Activated CD4-positive, alpha-beta T cell treated with anti-CD3 and anti-CD28 coated beads for 36 hours (primary cell): Measurements from ENCODE around the gene GLB1L3. TPM values are rescaled to one million over a fixed set of nuclear protein-coding genes. Genes with fewer than 3 reads are reported as not detected.

ENCODE experiments used
- ATAC-seq: fragments of 200-7000 bp; cut with Tn5 transposase; one replicate; pipeline ENCODE4 v1.10.0; 2021; ENCODE audit warnings: mild to moderate bottlenecking, moderate library complexity
- CTCF ChIA-PET: fragments of 350-600 bp; sonication (Branson Sonifier 250); formaldehyde crosslinking; loops from one replicate; lab custom pipeline; 2021; ENCODE audit warnings: antibody characterized with exemption; lab: Charles Lee
- POLR2A ChIA-PET: fragments of 350-600 bp; sonication (Branson Sonifier 250); formaldehyde crosslinking; loops from one replicate; lab custom pipeline; 2021; ENCODE audit warnings: antibody characterized with exemption, inconsistent platforms; lab: Charles Lee
- DNase-seq: peaks from one replicate; pipeline ENCODE4 v3.0.0-alpha.2; 2020
- H3K27ac Mint-ChIP-seq: one replicate; pipeline ENCODE4 v1.8.0; 2021; ENCODE audit warnings: mixed read lengths
- H3K27me3 Mint-ChIP-seq: one replicate; pipeline ENCODE4 v1.8.0; 2021; ENCODE audit warnings: mixed read lengths
- H3K36me3 Mint-ChIP-seq: one replicate; pipeline ENCODE4 v1.8.0; 2021; ENCODE audit warnings: low read depth, mixed read lengths
- H3K4me1 Mint-ChIP-seq: one replicate; pipeline ENCODE4 v1.8.0; 2021; ENCODE audit warnings: mixed read lengths
- H3K4me3 Mint-ChIP-seq: one replicate; pipeline ENCODE4 v1.8.0; 2021; ENCODE audit warnings: mild to moderate bottlenecking, moderate library complexity, mixed read lengths
- H3K9me3 Mint-ChIP-seq: one replicate; pipeline ENCODE4 v1.8.0; 2021; ENCODE audit warnings: low read depth, mixed read lengths
- intact Hi-C, 2 experiments: fragments of 100-400 bp; cut with DNase I in 1 of 2; cut with micrococcal nuclease in 1 of 2; formaldehyde crosslinking; loops; one replicate each; pipeline versions ENCODE4 v1.14.2 to v1.15.1; 2022 to 2024; cut with DNase I, micrococcal nuclease
- total RNA-seq, 2 experiments: library from RNA; stranded (reverse); gene quantifications; one replicate each; pipeline ENCODE4 v1.2.3, GENCODE V29; 2021

The GLB1L3 gene
- 10 to 100 TPM; 11.7 to 12.2 TPM for total RNA-seq

DNA sequence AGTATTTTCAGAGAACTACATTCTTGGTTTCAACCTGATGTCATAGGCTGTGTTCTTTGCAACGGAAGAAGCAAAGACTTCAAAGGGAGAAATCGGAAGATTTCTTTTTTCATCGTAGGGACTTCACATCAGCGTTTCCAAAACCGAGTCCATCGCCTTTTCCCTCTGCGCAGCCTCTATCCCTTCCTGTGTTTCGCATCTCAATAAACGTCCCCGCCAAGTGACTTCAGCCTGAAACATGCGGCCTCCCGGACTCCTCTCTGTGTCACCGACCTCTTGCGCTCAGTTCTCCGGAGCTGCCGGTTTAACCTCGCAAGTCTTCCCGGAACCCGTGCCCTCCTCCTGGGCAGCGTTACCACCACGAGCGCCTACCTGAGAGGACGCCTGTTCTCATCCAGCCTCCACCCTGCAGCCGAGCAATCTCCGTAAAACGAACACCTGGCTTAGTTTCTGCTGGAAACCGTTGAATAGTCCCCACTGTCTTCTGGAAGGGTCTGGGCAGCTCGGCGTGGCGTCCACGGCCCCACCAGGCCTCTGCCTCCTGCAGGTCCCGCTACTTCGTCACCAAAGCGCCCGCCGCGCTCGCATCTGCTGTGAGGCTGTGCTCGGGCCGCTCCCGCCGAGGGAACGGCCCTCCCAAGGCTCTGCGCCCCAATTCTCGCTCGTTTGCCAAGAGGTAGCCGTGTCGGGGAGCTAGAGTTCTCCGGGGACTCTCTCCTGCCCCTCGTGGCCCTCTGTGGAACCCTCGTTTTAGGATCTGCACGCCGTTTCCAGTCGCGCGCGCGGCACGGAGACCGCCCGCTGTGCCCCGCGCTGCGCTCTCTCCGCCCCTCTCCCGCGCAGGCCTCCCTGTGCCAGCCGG lies at the start of gene GLB1L3:
Gene GLB1L3, plus strand, starts transcription at position 846 of the 862 bp plus-strand sequence. CDS start 362 bp downstream, outside the sequence.
- ChIA-PET POLR2A (interaction anchor here (0.6 to 1.2 kb wide), 7 partner anchors 12 to 81 kb away, joined by 3 to 7 read pairs (median 3); partner anchors contain the start of genes ACAD8, THYN1 and VPS26B), CTCF (interaction anchor here (0.6 to 4.7 kb wide), 14 partner anchors 9 to 332 kb away, joined by 3 to 33 read pairs (median 5); partner anchors contain the start of genes ACAD8, NCAPD3 and THYN1)
- no peaks in the 10 kb centered on the region for H3K9me3 Mint-ChIP-seq
- H3K4me1 Mint-ChIP-seq = peaks cover 40% of the 10 kb centered on the region
- intact Hi-C loops = loop anchor here (1.0 to 5.0 kb wide), 5 partner anchors 22 to 328 kb away; partner anchors contain the start of genes ACAD8 (in 2 of the 2), GLB1L2 (in 2 of the 2), THYN1 (in 2 of the 2) and VPS26B (in 1 of the 2)
- peak within 1 kb of the TSS; percentile 96 for H3K4me3 Mint-ChIP-seq
- H3K27me3 Mint-ChIP-seq = peaks cover 3% of the 10 kb centered on the region
- ATAC-seq (peak; percentile 80), DNase-seq (peak; percentile 89)
- peaks cover 15% of the 10 kb centered on the region for H3K36me3 Mint-ChIP-seq
- H3K27ac Mint-ChIP-seq = peak within 1 kb of the TSS; percentile 96

- peaks cover 17% of the 10 kb centered on the region for H3K36me3 Mint-ChIP-seq
- DNase-seq (no peak), ATAC-seq (no peak)
- H3K4me1 Mint-ChIP-seq = peaks cover 71% of the 10 kb centered on the region
- ChIA-PET POLR2A (no interaction called here), CTCF (interaction anchor here (0.8 to 2.2 kb wide), 5 partner anchors 13 to 78 kb away, joined by 3 to 8 read pairs (median 4); no protein-coding TSS in a partner anchor)
- no peaks in the 10 kb centered on the region for H3K9me3 Mint-ChIP-seq
- H3K27ac Mint-ChIP-seq = no peak overlapping the region
- peak overlapping the region; percentile 95 for H3K4me3 Mint-ChIP-seq
- H3K27me3 Mint-ChIP-seq = no peaks in the 10 kb centered on the region
- intact Hi-C loops = no loop called here
These were observed 49.3 kb upstream of the GLB1L3 start for GRCh38 chr11:134226806-134227325.

DNA sequence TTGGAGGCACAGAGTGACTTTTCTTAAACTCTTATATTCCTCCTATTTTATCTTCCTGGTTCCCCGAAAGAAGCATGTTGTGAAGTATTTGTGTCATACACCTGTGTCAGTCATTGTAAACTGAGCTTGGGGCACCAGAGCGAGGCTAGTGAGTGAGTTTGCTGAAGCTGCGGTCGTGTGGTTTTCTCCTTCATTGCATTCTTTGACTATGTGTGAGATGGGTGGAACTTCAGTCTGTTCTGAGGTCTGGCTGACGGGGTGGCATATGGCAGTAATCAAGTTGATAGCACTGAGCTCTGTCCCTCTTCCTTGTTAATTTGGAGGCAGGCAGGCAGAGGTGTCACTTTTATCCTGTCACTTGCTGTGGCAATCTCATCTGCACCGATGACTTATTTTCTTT lies 47.6 kb upstream of the GLB1L3 start:
- Mint-ChIP-seq H3K36me3 (peaks cover 6% of the 10 kb centered on the region), H3K27me3 (no peaks in the 10 kb centered on the region), H3K9me3 (no peaks in the 10 kb centered on the region), H3K4me3 (no peak overlapping the region), H3K4me1 (peaks cover 65% of the 10 kb centered on the region), H3K27ac (no peak overlapping the region)
- ChIA-PET CTCF (interaction anchor here (0.7 to 1.5 kb wide), 4 partner anchors 14 to 48 kb away, joined by 3 to 5 read pairs (median 4); partner anchors contain the start of gene GLB1L3), POLR2A (no interaction called here)
- ATAC-seq (peak; percentile 4), DNase-seq (peak; percentile 64)
- intact Hi-C loops = no loop called here

DNA sequence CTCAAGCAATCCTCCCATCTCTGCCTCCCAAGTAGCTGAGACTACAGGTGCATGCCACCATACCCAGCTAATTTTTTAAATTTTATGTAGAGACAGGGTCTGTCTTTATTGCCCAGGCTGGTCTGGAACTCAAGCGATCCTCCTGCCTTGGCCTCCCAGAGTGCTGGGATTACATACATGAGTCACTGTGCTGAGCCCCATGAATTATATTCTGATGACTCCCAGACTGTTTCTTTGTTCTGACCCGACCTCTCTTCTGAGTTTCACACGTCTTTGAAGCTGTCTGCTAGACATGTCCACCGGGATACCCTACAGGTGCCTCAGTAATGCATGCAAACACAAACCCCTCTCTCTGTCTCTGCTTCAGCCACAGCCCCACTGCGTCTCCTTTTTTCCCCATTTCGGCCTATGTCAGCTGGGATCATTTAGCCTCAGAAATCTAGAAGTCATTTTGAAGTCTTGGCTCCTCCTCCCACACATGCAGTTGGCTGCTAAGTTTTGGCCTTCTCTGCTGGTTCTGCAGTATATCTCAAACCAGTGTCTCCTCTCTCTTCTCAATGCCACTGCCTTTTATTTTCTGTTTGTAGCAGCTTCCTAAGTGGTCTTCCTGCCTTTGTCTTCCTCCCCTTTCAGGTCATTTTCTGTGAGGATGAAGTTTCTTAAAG lies 46.9 kb upstream of the GLB1L3 start:
- no peaks in the 10 kb centered on the region for H3K27me3 Mint-ChIP-seq
- DNase-seq (no peak), ATAC-seq (no peak)
- no peaks in the 10 kb centered on the region for H3K9me3 Mint-ChIP-seq
- peaks cover 65% of the 10 kb centered on the region for H3K4me1 Mint-ChIP-seq
- ChIA-PET CTCF (interaction anchor here (0.7 to 1.5 kb wide), 6 partner anchors 14 to 380 kb away, joined by 3 to 5 read pairs (median 3); partner anchors contain the start of gene GLB1L3), POLR2A (no interaction called here)
- no peak overlapping the region for H3K4me3 Mint-ChIP-seq
- intact Hi-C loops = no loop called here
- H3K36me3 Mint-ChIP-seq = peaks cover 5% of the 10 kb centered on the region
- no peak overlapping the region for H3K27ac Mint-ChIP-seq

DNA sequence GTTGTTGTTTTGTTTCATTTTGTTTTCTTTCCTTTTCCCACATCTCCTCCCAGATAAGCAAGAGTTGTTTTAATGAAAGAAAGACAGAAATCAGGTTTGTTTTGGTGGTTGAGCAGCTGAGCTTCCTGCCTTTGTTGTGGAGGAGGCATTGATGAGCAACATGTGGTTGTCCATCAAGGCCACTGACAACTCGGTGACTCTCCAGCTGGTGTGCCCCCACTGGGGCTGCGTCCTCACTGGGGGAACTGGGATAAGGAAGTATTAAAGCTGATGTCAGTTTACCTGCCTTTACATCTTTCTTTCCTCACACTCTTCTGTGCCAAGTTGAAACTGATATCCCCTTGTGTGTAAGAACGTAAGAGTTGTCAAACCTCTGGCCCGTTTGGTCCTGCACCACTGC lies 45.8 kb upstream of the GLB1L3 start:
- Mint-ChIP-seq H3K36me3 (peaks cover 5% of the 10 kb centered on the region), H3K4me1 (peaks cover 65% of the 10 kb centered on the region), H3K27ac (no peak overlapping the region), H3K4me3 (no peak overlapping the region), H3K27me3 (no peaks in the 10 kb centered on the region), H3K9me3 (no peaks in the 10 kb centered on the region)
- DNase-seq (no peak), ATAC-seq (no peak)
- intact Hi-C loops = no loop called here
- POLR2A ChIA-PET = no interaction called here
- CTCF ChIA-PET = no interaction called here

DNA sequence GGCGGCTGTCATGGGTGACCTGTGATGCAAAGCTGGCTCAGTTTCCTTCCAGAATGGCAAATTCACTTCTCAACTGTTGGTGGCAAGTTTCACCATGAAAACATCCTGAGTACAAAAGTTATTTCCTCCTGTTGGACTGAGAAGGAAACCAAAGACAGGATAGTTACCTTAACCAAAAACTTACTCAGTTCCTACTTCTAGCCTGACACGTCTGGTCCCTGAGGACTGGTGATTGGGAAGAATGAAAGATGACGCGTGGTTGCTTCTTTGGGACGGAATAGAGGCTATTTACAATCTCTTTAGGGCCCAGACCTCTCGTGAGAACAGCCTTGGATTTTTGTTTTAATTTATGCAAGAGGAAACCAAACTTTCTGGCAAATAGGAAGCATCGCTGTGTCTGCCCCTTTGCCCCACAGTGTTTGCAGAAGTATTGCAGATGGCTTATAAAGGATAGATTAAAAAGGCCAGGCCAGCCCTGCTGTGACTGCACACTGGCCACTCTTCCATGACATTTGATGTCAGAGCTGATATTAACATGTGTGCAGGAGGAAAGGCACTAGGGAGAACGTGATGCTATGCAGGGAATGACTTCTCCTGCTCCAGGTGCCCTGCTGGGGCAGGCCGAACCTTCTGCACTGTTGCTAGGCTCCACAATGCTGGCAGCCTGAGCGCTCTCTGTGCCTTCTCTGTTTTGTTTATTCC lies 44.1 kb upstream of the GLB1L3 start:
- H3K27me3 Mint-ChIP-seq = no peaks in the 10 kb centered on the region
- peaks cover 50% of the 10 kb centered on the region for H3K4me1 Mint-ChIP-seq
- ChIA-PET CTCF (no interaction called here), POLR2A (no interaction called here)
- H3K27ac Mint-ChIP-seq = no peak overlapping the region
- no peak for ATAC-seq
- no peaks in the 10 kb centered on the region for H3K9me3 Mint-ChIP-seq
- intact Hi-C loops = no loop called here
- DNase-seq = no peak
- H3K36me3 Mint-ChIP-seq = peaks cover 8% of the 10 kb centered on the region
- no peak overlapping the region for H3K4me3 Mint-ChIP-seq

DNA sequence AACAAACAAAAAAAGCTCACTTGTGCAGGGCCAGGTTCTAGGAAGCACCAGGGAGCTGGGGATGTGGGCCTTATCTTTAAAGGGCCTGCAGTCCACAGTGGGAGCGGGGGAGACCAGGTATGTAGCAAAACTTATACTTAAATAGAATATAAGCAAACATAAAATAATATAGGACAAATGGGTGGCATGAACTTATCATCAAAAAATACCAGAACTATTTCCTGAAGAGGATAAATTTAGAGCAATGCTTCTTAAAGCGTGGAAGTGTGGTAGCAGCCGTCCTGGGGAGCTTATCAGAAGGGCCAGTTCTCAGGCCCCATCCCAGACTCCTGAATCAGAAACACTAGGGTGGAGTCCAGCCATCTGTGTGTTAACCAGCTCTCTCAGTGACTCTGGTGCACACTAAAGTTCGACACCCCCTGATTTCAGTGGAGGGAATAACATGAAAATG lies 42.4 kb upstream of the GLB1L3 start:
- POLR2A ChIA-PET = interaction anchor here (0.9 kb wide), 1 partner anchor 15 kb away, joined by 3 read pairs; no protein-coding TSS in a partner anchor
- no peak for ATAC-seq

GRCh38 chr11:134235399-134235798 lies 40.8 kb upstream of the GLB1L3 start:
- ChIA-PET CTCF (no interaction called here), POLR2A (no interaction called here)
- H3K4me1 Mint-ChIP-seq = peaks cover 18% of the 10 kb centered on the region
- no peak for ATAC-seq
- H3K4me3 Mint-ChIP-seq = no peak overlapping the region
- DNase-seq = no peak
- no peaks in the 10 kb centered on the region for H3K27me3 Mint-ChIP-seq
- intact Hi-C loops = no loop called here
- H3K9me3 Mint-ChIP-seq = no peaks in the 10 kb centered on the region
- no peak overlapping the region for H3K27ac Mint-ChIP-seq
- H3K36me3 Mint-ChIP-seq = peaks cover 11% of the 10 kb centered on the region

More for the DNA sequence above, 42.4 kb upstream of the GLB1L3 start:
- intact Hi-C loops = no loop called here
- H3K36me3 Mint-ChIP-seq = peaks cover 8% of the 10 kb centered on the region
- H3K9me3 Mint-ChIP-seq = no peaks in the 10 kb centered on the region
- CTCF ChIA-PET = interaction anchor here (0.6 to 2.1 kb wide), 4 partner anchors 9 to 21 kb away, joined by 3 to 8 read pairs (median 3); partner anchors contain the start of gene VPS26B
- no peak for DNase-seq
- no peaks in the 10 kb centered on the region for H3K27me3 Mint-ChIP-seq
- H3K4me1 Mint-ChIP-seq = peaks cover 33% of the 10 kb centered on the region
- H3K27ac Mint-ChIP-seq = no peak overlapping the region
- H3K4me3 Mint-ChIP-seq = no peak overlapping the region

GRCh38 chr11:134236834-134237556 lies 39.2 kb upstream of the GLB1L3 start:
- ATAC-seq (no peak), DNase-seq (no peak)
- Mint-ChIP-seq H3K9me3 (no peaks in the 10 kb centered on the region), H3K4me3 (no peak overlapping the region), H3K36me3 (peaks cover 7% of the 10 kb centered on the region), H3K4me1 (peaks cover 6% of the 10 kb centered on the region), H3K27ac (no peak overlapping the region), H3K27me3 (no peaks in the 10 kb centered on the region)
- intact Hi-C loops = no loop called here
- CTCF ChIA-PET = interaction anchor here (0.8 kb wide), 1 partner anchor 14 kb away, joined by 4 read pairs; no protein-coding TSS in a partner anchor
- POLR2A ChIA-PET = no interaction called here

DNA sequence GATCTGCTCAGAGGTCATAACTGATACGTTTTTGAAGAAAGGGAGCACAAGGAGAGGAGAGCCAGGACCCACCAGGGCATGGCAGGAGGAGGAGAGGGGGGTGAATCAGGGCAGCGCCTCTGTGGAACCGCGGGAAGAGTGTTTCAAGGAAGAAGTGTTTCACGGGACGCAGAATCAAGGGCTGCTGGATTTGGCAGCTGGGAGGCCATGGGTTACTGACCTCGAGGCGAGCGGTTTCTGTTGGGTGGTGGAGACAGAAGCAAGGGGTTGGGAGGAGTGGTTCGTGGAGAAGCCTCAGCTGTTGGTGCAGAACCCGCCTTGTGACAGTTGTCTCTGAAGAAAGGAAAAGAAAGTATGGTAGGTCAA lies 38.6 kb upstream of the GLB1L3 start:
- ATAC-seq = no peak
- intact Hi-C loops = no loop called here
- H3K27ac Mint-ChIP-seq = no peak overlapping the region

More for the DNA sequence above, 38.6 kb upstream of the GLB1L3 start:
- Mint-ChIP-seq H3K36me3 (peaks cover 7% of the 10 kb centered on the region), H3K9me3 (no peaks in the 10 kb centered on the region), H3K4me3 (no peak overlapping the region), H3K27me3 (no peaks in the 10 kb centered on the region), H3K4me1 (peaks cover 4% of the 10 kb centered on the region)
- POLR2A ChIA-PET = no interaction called here
- CTCF ChIA-PET = no interaction called here
- no peak for DNase-seq
